Measurements from ENCODE around the gene CASP5. TPM values are rescaled to one million over a fixed set of nuclear protein-coding genes. Genes with fewer than 3 reads are reported as not detected.

CASP5 gene
- total RNA-seq, 1 donor from 2014 or later: not detected

Other genes with a start within 250 kb of the CASP5 start
- not detected in 2 replicates for gene CASP12, start 124.7 kb downstream of the CASP5 start, total RNA-seq
- 31.1 and 32.0 TPM in 2 replicates for gene CASP4, start 54.6 kb downstream of the CASP5 start, total RNA-seq
- 11.6 and 13.5 TPM in 2 replicates for gene CASP1, start 12.0 kb upstream of the CASP5 start, total RNA-seq
- 5.2 and 5.8 TPM in 2 replicates for gene CARD16, start 22.2 kb upstream of the CASP5 start, total RNA-seq
- gene CARD18, start 116.6 kb upstream of the CASP5 start, total RNA-seq: not detected in 2 replicates